DND-41 (cell line): ENCODE data around the gene NPC1.

Source experiments
- CTCF ChIP-seq: IDR thresholded peaks from 2 replicates; pipeline ENCODE4 v1.5.1; 2012; ENCODE audit warnings: borderline replicate concordance, low read length, moderate library complexity, mild to moderate bottlenecking; ENCODE audit not compliant: poor library complexity, severe bottlenecking; ENCODE audit errors: extremely low read depth
- EZH2 ChIP-seq: IDR thresholded peaks from 3 replicates; pipeline ENCODE4 v1.6.1; 2012; ENCODE audit warnings: borderline replicate concordance, low read depth, mild to moderate bottlenecking, moderate library complexity, low read length, inconsistent platforms; ENCODE audit not compliant: severe bottlenecking

- no peak for TF ChIP-seq CTCF
- no peak for TF ChIP-seq EZH2
Measured at GRCh38 chr18:23521907-23522306, 64.4 kb downstream of the NPC1 start.
